K562 (cell line): Measurements from ENCODE around the gene C17orf75. TPM values are rescaled to one million over a fixed set of nuclear protein-coding genes. Genes with fewer than 3 reads are reported as not detected.

Source experiments
- ATAC-seq: fragments of 200-7000 bp; cut with Tn5 transposase; 3 replicates; pipeline ENCODE4 v1.9.1; 2020; ENCODE audit warnings: moderate library complexity
- BruUV-seq: library from RNA; stranded (reverse); fragments of 400-500 nt; replicated peaks from 2 replicates; lab custom pipeline; 2021; lab: Mats Ljungman, UMichigan
- CTCF ChIA-PET: fragments of 300-600 bp; formaldehyde crosslinking; extraction: SDS; loops from one replicate; lab custom pipeline; 2021; ENCODE audit warnings: low intra/inter-chr PET ratio; lab: Yijun Ruan, JAX
- POLR2A ChIA-PET: fragments of 300-600, 350-650 bp; sonication (Branson Sonifier 250); formaldehyde crosslinking; extraction: SDS; loops from one replicate; lab custom pipeline; 2021; ENCODE audit warnings: antibody characterized with exemption, inconsistent platforms; lab: Yijun Ruan, JAX
- DNase-seq, 4 experiments: peaks; one replicate each; pipeline versions ENCODE4 v3.0.0 to v3.0.0-alpha.2; 2011 to 2018; ENCODE audit warnings: low spot score in 3 of 4, mixed read lengths in 3 of 4; ENCODE audit errors: extremely low read depth in 1 of 4
- FAIRE-seq: peaks from 2 replicates; lab custom pipeline; 2011; peaks lifted over from hg19 to GRCh38; lab: Jason Lieb, UNC
- H2AFZ ChIP-seq: 2 replicates; pipeline ENCODE4 v1.6.0; 2011; ENCODE audit warnings: low read depth, low read length, control low read depth, inconsistent platforms
- H3K27ac ChIP-seq: fragments of 200-600 bp; 3 replicates; pipeline ENCODE4 v1.8.0; 2011; ENCODE audit warnings: low read depth, mild to moderate bottlenecking, control low read depth, inconsistent platforms, low read length, moderate library complexity, mixed read lengths; ENCODE audit errors: extremely low read depth
- H3K27me3 ChIP-seq, 2 experiments: fragments of 300-600 bp in 1 of 2; 2 replicates in 1 of 2; 3 replicates in 1 of 2; pipeline versions ENCODE4 v1.6.0 to v1.8.0; 2011; ENCODE audit warnings: inconsistent platforms in 2 of 2, low read length in 2 of 2, mild to moderate bottlenecking in 1 of 2, mixed read lengths in 1 of 2, moderate library complexity in 1 of 2; ENCODE audit not compliant: control insufficient read depth in 2 of 2, insufficient read depth in 2 of 2
- H3K36me3 ChIP-seq: fragments of 300-600 bp; 3 replicates; pipeline ENCODE4 v1.8.0; 2011; ENCODE audit warnings: mild to moderate bottlenecking, low read length, inconsistent platforms; ENCODE audit not compliant: control insufficient read depth, insufficient read depth
- H3K4me1 ChIP-seq, 2 experiments: fragments of 200-600 bp in 1 of 2; replicated peaks in 1 of 2; 2 replicates in 1 of 2; 3 replicates in 1 of 2; pipeline versions ENCODE4 v1.5.1 to v1.8.0; 2011; ENCODE audit warnings: inconsistent platforms in 2 of 2, low read length in 2 of 2, mild to moderate bottlenecking in 1 of 2, mixed read lengths in 1 of 2, moderate library complexity in 1 of 2; ENCODE audit not compliant: control insufficient read depth in 2 of 2, insufficient read depth in 2 of 2
- H3K4me2 ChIP-seq: 2 replicates; pipeline ENCODE4 v1.6.1; 2011; ENCODE audit warnings: low read length, control low read depth, inconsistent platforms, mixed read lengths; ENCODE audit not compliant: insufficient read depth
- H3K4me3 ChIP-seq: fragments of 200-600 bp; sonication (generic), shearing (Covaris generic); 2 replicates; pipeline ENCODE4 v1.5.1; 2016; ENCODE audit warnings: control low read depth, inconsistent platforms
- H3K79me2 ChIP-seq: fragments of 200-600 bp; 3 replicates; pipeline ENCODE4 v1.8.0; 2011; ENCODE audit warnings: low read length, inconsistent platforms; ENCODE audit not compliant: control insufficient read depth, insufficient read depth
- H3K9ac ChIP-seq, 2 experiments: 2 replicates each; pipeline versions ENCODE4 v1.6.0 to v1.6.1; 2011; ENCODE audit warnings: low read depth in 2 of 2, low read length in 2 of 2, control low read depth in 1 of 2, inconsistent platforms in 1 of 2, mild to moderate bottlenecking in 1 of 2, mixed read lengths in 1 of 2; ENCODE audit not compliant: insufficient read depth in 1 of 2
- H3K9me1 ChIP-seq: one replicate; pipeline ENCODE4 v1.6.0; 2011; ENCODE audit warnings: inconsistent platforms, mild to moderate bottlenecking, low read length, moderate library complexity; ENCODE audit not compliant: control insufficient read depth, insufficient read depth
- H3K9me3 ChIP-seq: replicated peaks from 2 replicates; pipeline ENCODE4 v1.5.1; 2011; ENCODE audit warnings: low read depth, low read length, inconsistent platforms; ENCODE audit not compliant: control insufficient read depth, insufficient read depth
- H4K20me1 ChIP-seq: replicated peaks from 2 replicates; pipeline ENCODE4 v1.6.1; 2011; ENCODE audit warnings: low read length, inconsistent platforms, mixed read lengths; ENCODE audit not compliant: control insufficient read depth, insufficient read depth
- ADNP ChIP-seq: fragments of 200-800 bp; sonication (Bioruptor generic); IDR thresholded peaks from 2 replicates; pipeline ENCODE4 v1.6.1; 2016; ENCODE audit warnings: missing genetic modification characterization, missing compliant biosample characterization
- FOS ChIP-seq: IDR thresholded peaks from 3 replicates; pipeline ENCODE4 v1.6.1; 2011; ENCODE audit not compliant: insufficient read length; ENCODE audit errors: extremely low read depth
- ILK ChIP-seq: fragments of 450-650 bp; IDR thresholded peaks from 2 replicates; pipeline ENCODE4 v1.6.1; 2016; ENCODE audit warnings: missing genetic modification characterization, low read depth, mild to moderate bottlenecking, missing compliant biosample characterization, moderate library complexity, borderline replicate concordance
- MAFF ChIP-seq: IDR thresholded peaks from 2 replicates; pipeline ENCODE4 v1.6.1; 2012; ENCODE audit warnings: low read length, improper control_type of control experiment
- MAFG ChIP-seq: fragments of 450-650 bp; conservative IDR thresholded peaks from 2 replicates; pipeline ENCODE4 v1.6.1; 2016; ENCODE audit warnings: missing genetic modification characterization, missing compliant biosample characterization
- MAFK ChIP-seq: IDR thresholded peaks from 2 replicates; pipeline ENCODE4 v1.6.1; 2011; ENCODE audit warnings: low read length, improper control_type of control experiment
- MYNN ChIP-seq, 2 experiments: sonication (generic); formaldehyde crosslinking in 1 of 2; IDR thresholded peaks; 2 replicates each; pipeline versions ENCODE4 v1.5.0 to v1.6.1; 2016 to 2020; ENCODE audit warnings: antibody characterized with exemption in 1 of 2, missing genetic modification reagents in 1 of 2
- RFX7 ChIP-seq: fragments of 250-450 bp; sonication (Bioruptor Pico); IDR thresholded peaks from 2 replicates; pipeline ENCODE4 v1.5.1; 2021; ENCODE audit warnings: mild to moderate bottlenecking
- SMAD4 ChIP-seq: fragments of 250-450 bp; sonication (Bioruptor Pico); conservative IDR thresholded peaks from 2 replicates; pipeline ENCODE4 v1.8.0; 2021; ENCODE audit warnings: inconsistent platforms, mild to moderate bottlenecking, moderate library complexity
- TAF1 ChIP-seq: IDR thresholded peaks from 2 replicates; pipeline ENCODE4 v1.6.1; 2011; ENCODE audit warnings: mild to moderate bottlenecking, low read length, moderate library complexity; ENCODE audit not compliant: insufficient read depth, control insufficient read depth, severe bottlenecking; ENCODE audit errors: extremely low read depth
- ZNF444 ChIP-seq: fragments of 250-450 bp; sonication (Bioruptor Pico); IDR thresholded peaks from 2 replicates; pipeline ENCODE4 v1.4.0; 2020; ENCODE audit warnings: mild to moderate bottlenecking, moderate library complexity
- in situ Hi-C: fragments of 300-500 bp; cut with MboI; formaldehyde crosslinking; loops from 4 replicates; pipeline ENCODE4 v1.15.0; 2018; ENCODE audit warnings: inconsistent platforms, mixed read lengths
- intact Hi-C: fragments of 100-400 bp; cut with micrococcal nuclease; formaldehyde crosslinking; loops from 2 replicates; pipeline ENCODE4 v1.14.2; 2022
- polyA plus RNA-seq, 8 experiments: library from polyadenylated mRNA; depleted of rRNA in 4 of 8; stranded (reverse) in 5 of 8; unstranded in 3 of 8; fragments of >200 nt; fragmentation: Nextera tagmentation in 2 of 8; fragmentation: Illumina TruSeq in 1 of 8; extraction: Ambion mirVana in 2 of 8; extraction: Trizol in 1 of 8; gene quantifications; 2 replicates each; pipeline versions ENCODE4 v1.2.1 to v1.2.3, GENCODE V29; 2011 to 2014; ENCODE audit warnings: inconsistent platforms in 1 of 8, missing spikeins in 1 of 8
- total RNA-seq, 7 experiments: library from RNA; depleted of rRNA in 6 of 7; stranded (reverse); fragments of >200 nt in 6 of 7; fragmentation: Illumina TruSeq in 2 of 7; extraction: Trizol in 2 of 7; gene quantifications; 2 replicates each; pipeline versions ENCODE4 v1.2.1 to v1.2.3, GENCODE V29; 2011 to 2021; ENCODE audit warnings: low replicate concordance in 1 of 7
- TF ChIP-seq, protein P1 (sequence below): fragments of 450-650 bp; IDR thresholded peaks from 2 replicates; pipeline ENCODE4 v1.6.1; 2017; ENCODE audit warnings: mild to moderate bottlenecking, moderate library complexity
- TF ChIP-seq, protein P2 (sequence below), 2 experiments: fragments of 450-650 bp; conservative IDR thresholded peaks; 2 replicates each; pipeline ENCODE4 v1.6.1; 2017; ENCODE audit warnings: mild to moderate bottlenecking in 2 of 2, moderate library complexity in 2 of 2
- TF ChIP-seq, protein P3 (sequence below): sonication (generic); formaldehyde crosslinking; IDR thresholded peaks from 2 replicates; pipeline ENCODE4 v1.8.1; 2023; ENCODE audit warnings: mild to moderate bottlenecking, missing genetic modification reagents
- TF ChIP-seq, protein P4 (sequence below): IDR thresholded peaks from 2 replicates; pipeline ENCODE4 v1.6.1; 2012; ENCODE audit warnings: low read depth, low read length, improper control_type of control experiment, borderline replicate concordance

C17orf75 gene
- total and polyA plus RNA-seq, 9 of the 15 experiments (the other 6 are each of a cell fraction or from before 2014, with no cell fraction given): 15.5 to 55.7 (median 18.5) TPM

DNA sequence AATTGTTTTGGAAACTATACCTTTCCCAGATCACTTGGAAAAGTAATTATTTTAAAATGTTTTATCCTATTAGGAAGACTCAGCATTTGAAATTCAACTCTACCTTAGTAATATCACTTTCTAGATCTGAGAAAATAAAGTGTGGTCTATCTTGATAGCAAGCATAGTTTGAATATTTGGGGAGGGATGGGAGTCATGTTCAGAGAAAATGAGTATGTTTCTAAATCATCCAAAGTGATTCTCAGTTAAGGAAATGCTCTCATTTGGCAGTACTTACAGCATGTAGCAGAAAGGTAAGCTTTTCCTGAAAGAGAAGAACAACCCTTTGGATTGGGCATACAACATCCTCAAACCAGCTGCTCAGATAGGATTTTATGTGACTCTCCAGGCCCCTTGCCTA, 6.9 kb downstream of the C17orf75 start:
- H3K27me3 ChIP-seq: no peaks in the 10 kb centered on the region
- in situ Hi-C loops: no loop called here

More for the DNA sequence above, 6.9 kb downstream of the C17orf75 start:
- TF ChIP-seq MAFK (no peak), ZNF444 (CRISPR knock-in tag) (no peak), FOS (no peak), MAFG (tag) (no peak), SMAD4 (CRISPR knock-in tag) (no peak), ILK (tag) (no peak), TAF1 (no peak), MYNN (IDR thresholded peaks at IDR 0.05) (no peak), MYNN (CRISPR knock-in tag; IDR thresholded peaks at IDR 0.05) (no peak), RFX7 (CRISPR knock-in tag) (no peak), ADNP (tag) (no peak), MAFF (no peak)
- TF ChIP-seq, protein P1, sequence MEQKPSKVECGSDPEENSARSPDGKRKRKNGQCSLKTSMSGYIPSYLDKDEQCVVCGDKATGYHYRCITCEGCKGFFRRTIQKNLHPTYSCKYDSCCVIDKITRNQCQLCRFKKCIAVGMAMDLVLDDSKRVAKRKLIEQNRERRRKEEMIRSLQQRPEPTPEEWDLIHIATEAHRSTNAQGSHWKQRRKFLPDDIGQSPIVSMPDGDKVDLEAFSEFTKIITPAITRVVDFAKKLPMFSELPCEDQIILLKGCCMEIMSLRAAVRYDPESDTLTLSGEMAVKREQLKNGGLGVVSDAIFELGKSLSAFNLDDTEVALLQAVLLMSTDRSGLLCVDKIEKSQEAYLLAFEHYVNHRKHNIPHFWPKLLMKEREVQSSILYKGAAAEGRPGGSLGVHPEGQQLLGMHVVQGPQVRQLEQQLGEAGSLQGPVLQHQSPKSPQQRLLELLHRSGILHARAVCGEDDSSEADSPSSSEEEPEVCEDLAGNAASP: no peak
- TF ChIP-seq, protein P2, sequence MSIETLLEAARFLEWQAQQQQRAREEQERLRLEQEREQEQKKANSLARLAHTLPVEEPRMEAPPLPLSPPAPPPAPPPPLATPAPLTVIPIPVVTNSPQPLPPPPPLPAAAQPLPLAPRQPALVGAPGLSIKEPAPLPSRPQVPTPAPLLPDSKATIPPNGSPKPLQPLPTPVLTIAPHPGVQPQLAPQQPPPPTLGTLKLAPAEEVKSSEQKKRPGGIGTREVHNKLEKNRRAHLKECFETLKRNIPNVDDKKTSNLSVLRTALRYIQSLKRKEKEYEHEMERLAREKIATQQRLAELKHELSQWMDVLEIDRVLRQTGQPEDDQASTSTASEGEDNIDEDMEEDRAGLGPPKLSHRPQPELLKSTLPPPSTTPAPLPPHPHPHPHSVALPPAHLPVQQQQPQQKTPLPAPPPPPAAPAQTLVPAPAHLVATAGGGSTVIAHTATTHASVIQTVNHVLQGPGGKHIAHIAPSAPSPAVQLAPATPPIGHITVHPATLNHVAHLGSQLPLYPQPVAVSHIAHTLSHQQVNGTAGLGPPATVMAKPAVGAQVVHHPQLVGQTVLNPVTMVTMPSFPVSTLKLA (conservative IDR thresholded peaks at IDR 0.05): no peak
- TF ChIP-seq, protein P3, sequence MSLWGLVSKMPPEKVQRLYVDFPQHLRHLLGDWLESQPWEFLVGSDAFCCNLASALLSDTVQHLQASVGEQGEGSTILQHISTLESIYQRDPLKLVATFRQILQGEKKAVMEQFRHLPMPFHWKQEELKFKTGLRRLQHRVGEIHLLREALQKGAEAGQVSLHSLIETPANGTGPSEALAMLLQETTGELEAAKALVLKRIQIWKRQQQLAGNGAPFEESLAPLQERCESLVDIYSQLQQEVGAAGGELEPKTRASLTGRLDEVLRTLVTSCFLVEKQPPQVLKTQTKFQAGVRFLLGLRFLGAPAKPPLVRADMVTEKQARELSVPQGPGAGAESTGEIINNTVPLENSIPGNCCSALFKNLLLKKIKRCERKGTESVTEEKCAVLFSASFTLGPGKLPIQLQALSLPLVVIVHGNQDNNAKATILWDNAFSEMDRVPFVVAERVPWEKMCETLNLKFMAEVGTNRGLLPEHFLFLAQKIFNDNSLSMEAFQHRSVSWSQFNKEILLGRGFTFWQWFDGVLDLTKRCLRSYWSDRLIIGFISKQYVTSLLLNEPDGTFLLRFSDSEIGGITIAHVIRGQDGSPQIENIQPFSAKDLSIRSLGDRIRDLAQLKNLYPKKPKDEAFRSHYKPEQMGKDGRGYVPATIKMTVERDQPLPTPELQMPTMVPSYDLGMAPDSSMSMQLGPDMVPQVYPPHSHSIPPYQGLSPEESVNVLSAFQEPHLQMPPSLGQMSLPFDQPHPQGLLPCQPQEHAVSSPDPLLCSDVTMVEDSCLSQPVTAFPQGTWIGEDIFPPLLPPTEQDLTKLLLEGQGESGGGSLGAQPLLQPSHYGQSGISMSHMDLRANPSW (CRISPR knock-in tag): no peak
- TF ChIP-seq, protein P4, sequence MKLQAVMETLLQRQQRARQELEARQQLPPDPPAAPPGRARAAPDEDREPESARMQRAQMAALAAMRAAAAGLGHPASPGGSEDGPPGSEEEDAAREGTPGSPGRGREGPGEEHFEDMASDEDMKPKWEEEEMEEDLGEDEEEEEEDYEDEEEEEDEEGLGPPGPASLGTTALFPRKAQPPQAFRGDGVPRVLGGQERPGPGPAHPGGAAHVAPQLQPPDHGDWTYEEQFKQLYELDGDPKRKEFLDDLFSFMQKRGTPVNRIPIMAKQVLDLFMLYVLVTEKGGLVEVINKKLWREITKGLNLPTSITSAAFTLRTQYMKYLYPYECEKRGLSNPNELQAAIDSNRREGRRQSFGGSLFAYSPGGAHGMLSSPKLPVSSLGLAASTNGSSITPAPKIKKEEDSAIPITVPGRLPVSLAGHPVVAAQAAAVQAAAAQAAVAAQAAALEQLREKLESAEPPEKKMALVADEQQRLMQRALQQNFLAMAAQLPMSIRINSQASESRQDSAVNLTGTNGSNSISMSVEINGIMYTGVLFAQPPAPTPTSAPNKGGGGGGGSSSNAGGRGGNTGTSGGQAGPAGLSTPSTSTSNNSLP: no peak
- TF ChIP-seq, all 486 proteins: peak for 0
- POLR2A ChIA-PET: interaction anchor here (1.4 kb wide), 1 partner anchor 8 kb away, joined by 3 read pairs; no protein-coding TSS in a partner anchor
- H3K4me1 ChIP-seq: peaks cover 0 to 4% of the 10 kb centered on the region in 2 experiments; a peak in 1 of 5 replicates
- H3K4me3 ChIP-seq: no peak overlapping the region
- no TSS peak for BruUV-seq
- H3K9ac ChIP-seq: no peak overlapping the region
- intact Hi-C loops: no loop called here
- no peak for ATAC-seq
- no peaks in the 10 kb centered on the region for H3K9me1 ChIP-seq
- H3K9me3 ChIP-seq: no peaks in the 10 kb centered on the region
- DNase-seq: no peak
- FAIRE-seq: no peak
- peaks cover 13% of the 10 kb centered on the region; the same call in 2 of the 3 replicates for H3K36me3 ChIP-seq
- no peak overlapping the region for H2AFZ ChIP-seq
- CTCF ChIA-PET: interaction anchor here (0.9 kb wide), 1 partner anchor 12 kb away, joined by 3 read pairs; no protein-coding TSS in a partner anchor
- H4K20me1 ChIP-seq: no peaks in the 10 kb centered on the region
- H3K27ac ChIP-seq: no peak overlapping the region
- no peak overlapping the region for H3K4me2 ChIP-seq
- no peaks in the 10 kb centered on the region for H3K79me2 ChIP-seq
